Prostate gland (tissue), 2 donors: Measurements from ENCODE around the gene GPR31.
"Not testable (repeated sequence)": the region's sequence is repeated elsewhere in the genome, so short reads cannot be mapped to it uniquely, and the experiment has no call there.

Source experiments
- CTCF ChIP-seq, 4 experiments: fragments of 200-600 bp in 2 of 4; fragments of 450-650 bp in 2 of 4; sonication (generic) in 2 of 4; IDR thresholded peaks; 1 replicate in 3 of 4; 2 replicates in 1 of 4; pipeline ENCODE4 v1.5.1; 2016 to 2019; ENCODE audit warnings: antibody characterized with exemption in 4 of 4, mild to moderate bottlenecking in 2 of 4, moderate library complexity in 2 of 4
- POLR2A ChIP-seq: fragments of 450-650 bp; IDR thresholded peaks from one replicate; pipeline ENCODE4 v1.6.1; 2016; ENCODE audit warnings: antibody characterized with exemption, mild to moderate bottlenecking
- POLR2AphosphoS5 ChIP-seq: sonication (generic); formaldehyde crosslinking; IDR thresholded peaks from one replicate; pipeline ENCODE4 v1.6.1; 2017; ENCODE audit warnings: antibody characterized with exemption

GRCh38 chr6:167177271-167177670 lies 19.5 kb upstream of the GPR31 start:
- not testable (repeated sequence) for TF ChIP-seq CTCF (IDR thresholded peaks at IDR 0.05); POLR2AphosphoS5; POLR2A
